ENCODE data around the gene C5orf34.

DNA sequence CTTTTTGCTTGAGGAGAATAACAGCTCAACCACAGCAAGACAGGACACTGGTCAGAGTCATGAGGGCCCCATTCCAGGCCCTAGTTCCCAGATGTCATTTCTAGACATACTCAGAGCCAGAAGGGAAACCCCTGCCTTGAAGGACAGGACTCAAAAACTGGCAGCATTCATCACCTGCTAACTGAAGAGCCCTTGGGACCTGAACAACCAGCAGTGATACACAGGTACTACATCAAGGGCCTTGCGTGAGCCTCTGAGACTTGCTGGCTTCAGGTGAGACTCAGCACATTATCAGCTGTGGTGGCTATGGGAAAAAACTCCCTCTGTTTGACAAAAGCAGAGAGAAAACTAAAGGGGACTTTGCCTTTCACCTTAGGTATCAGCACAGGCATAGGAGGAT is 53.9 kb downstream of the C5orf34 start:
- TF ChIP-seq, protein P1, sequence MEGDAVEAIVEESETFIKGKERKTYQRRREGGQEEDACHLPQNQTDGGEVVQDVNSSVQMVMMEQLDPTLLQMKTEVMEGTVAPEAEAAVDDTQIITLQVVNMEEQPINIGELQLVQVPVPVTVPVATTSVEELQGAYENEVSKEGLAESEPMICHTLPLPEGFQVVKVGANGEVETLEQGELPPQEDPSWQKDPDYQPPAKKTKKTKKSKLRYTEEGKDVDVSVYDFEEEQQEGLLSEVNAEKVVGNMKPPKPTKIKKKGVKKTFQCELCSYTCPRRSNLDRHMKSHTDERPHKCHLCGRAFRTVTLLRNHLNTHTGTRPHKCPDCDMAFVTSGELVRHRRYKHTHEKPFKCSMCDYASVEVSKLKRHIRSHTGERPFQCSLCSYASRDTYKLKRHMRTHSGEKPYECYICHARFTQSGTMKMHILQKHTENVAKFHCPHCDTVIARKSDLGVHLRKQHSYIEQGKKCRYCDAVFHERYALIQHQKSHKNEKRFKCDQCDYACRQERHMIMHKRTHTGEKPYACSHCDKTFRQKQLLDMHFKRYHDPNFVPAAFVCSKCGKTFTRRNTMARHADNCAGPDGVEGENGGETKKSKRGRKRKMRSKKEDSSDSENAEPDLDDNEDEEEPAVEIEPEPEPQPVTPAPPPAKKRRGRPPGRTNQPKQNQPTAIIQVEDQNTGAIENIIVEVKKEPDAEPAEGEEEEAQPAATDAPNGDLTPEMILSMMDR (IDR thresholded peaks at IDR 0.05 in 4 of 5, conservative IDR thresholded peaks at IDR 0.05 in 1 of 5), result no peak
- TF ChIP-seq POLR2A (IDR thresholded peaks at IDR 0.05), result no peak
